Thoracic aorta (tissue), 2 donors: ENCODE results near the gene TMEM62. TPM values are rescaled to one million over a fixed set of nuclear protein-coding genes. Genes with fewer than 3 reads are reported as not detected.

ENCODE experiments used
- ATAC-seq: fragments of 150-250 bp; one replicate; pipeline ENCODE4 v1.8.0; 2017; ENCODE audit warnings: low read depth; ENCODE audit not compliant: insufficient number of reproducible peaks, low FRiP score
- DNase-seq: peaks from one replicate; pipeline ENCODE4 v3.0.0-alpha.2; 2020; ENCODE audit warnings: low spot score
- H3K27ac ChIP-seq, 2 donors: fragments of 200-600 bp; sonication (generic); 1 replicate in 1 of 2; 2 replicates in 1 of 2; pipeline ENCODE4 v1.5.1; 2016; ENCODE audit warnings: mild to moderate bottlenecking in 2 of 2, moderate library complexity in 2 of 2
- H3K27me3 ChIP-seq: fragments of 200-600 bp; sonication (generic); replicated peaks from 2 replicates; pipeline ENCODE4 v1.6.0; 2016; ENCODE audit warnings: mild to moderate bottlenecking; ENCODE audit not compliant: insufficient read depth
- H3K36me3 ChIP-seq: fragments of 200-600 bp; sonication (generic); one replicate; pipeline ENCODE4 v1.5.1; 2016
- H3K4me1 ChIP-seq, 2 donors: fragments of 200-600 bp; sonication (generic); 1 replicate in 1 of 2; 2 replicates in 1 of 2; pipeline versions ENCODE4 v1.5.1 to v1.6.0; 2016; ENCODE audit warnings: low read depth in 2 of 2, mild to moderate bottlenecking in 1 of 2; ENCODE audit not compliant: control insufficient read depth in 1 of 2
- H3K4me3 ChIP-seq: fragments of 200-600 bp; sonication (generic); 2 replicates; pipeline ENCODE4 v1.5.1; 2016; ENCODE audit warnings: mild to moderate bottlenecking
- H3K9me3 ChIP-seq: fragments of 200-600 bp; sonication (generic); 2 replicates; pipeline ENCODE4 v1.5.1; 2016
- total RNA-seq, 2 donors: library from RNA; depleted of rRNA; stranded (reverse); fragments of >200 nt; gene quantifications; one replicate each; pipeline versions ENCODE4 v1.1.0 to v1.2.3, GENCODE V29; 2016
- TF ChIP-seq, protein P1 (sequence below): fragments of 200-600 bp; sonication (generic); IDR thresholded peaks from one replicate; pipeline ENCODE4 v1.5.1; 2019; ENCODE audit warnings: antibody characterized with exemption

The TMEM62 gene
- total RNA-seq, 2 donors from 2014 or later, result 22.5 to 51.1 TPM

DNA sequence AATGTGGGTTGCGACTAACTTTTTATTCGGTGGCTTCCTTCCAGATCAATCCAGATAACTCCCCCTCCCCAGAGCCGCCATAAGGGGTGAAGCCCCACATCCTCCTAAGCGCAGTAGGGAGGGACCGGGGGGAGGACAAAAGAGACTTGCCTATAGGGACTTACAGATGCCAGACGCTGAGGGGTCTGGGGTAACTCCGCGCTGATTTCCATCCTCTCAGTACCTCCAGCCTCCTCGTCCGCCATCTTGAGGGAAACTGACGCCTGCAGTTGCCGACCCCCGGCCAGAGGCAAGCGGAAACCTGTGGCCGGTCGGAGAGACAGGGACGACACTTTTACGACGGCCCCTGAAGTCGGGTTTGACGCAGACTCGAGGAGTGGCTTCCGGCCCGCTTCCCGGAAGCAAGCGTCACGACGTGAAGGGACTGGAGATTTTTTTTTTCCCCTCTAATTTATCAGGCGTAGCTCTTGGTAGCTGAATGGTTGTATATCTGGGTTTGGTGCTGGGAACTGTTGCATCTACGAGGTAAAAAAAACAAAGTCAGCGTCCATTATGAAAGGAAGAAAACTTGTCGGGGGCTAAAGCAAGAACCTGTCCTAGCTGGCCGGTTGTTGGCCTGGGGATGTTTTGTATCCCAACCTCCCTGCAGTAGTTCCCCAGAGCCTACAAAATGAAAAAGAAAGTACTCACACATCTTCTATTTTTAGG is 27.5 kb upstream of the TMEM62 start, which contains the start of gene UBR1:
UBR1 (minus strand) TSS at position 261 of the 708 bp plus-strand sequence; CDS start at position 245, 16 bp downstream.
- H3K9me3 ChIP-seq, result no peaks in the 10 kb centered on the region
- peak; percentile 94 for ATAC-seq
- peaks cover 21 to 25% of the 10 kb centered on the region in 2 donors for H3K4me1 ChIP-seq
- no peaks in the 10 kb centered on the region for H3K36me3 ChIP-seq
- DNase-seq, result peak; percentile 71
- H3K27ac ChIP-seq, result peak within 1 kb of the TSS; percentile 88 to 97
- no peaks in the 10 kb centered on the region for H3K27me3 ChIP-seq
- peak within 1 kb of the TSS; percentile 97 for H3K4me3 ChIP-seq
- TF ChIP-seq, protein P1, sequence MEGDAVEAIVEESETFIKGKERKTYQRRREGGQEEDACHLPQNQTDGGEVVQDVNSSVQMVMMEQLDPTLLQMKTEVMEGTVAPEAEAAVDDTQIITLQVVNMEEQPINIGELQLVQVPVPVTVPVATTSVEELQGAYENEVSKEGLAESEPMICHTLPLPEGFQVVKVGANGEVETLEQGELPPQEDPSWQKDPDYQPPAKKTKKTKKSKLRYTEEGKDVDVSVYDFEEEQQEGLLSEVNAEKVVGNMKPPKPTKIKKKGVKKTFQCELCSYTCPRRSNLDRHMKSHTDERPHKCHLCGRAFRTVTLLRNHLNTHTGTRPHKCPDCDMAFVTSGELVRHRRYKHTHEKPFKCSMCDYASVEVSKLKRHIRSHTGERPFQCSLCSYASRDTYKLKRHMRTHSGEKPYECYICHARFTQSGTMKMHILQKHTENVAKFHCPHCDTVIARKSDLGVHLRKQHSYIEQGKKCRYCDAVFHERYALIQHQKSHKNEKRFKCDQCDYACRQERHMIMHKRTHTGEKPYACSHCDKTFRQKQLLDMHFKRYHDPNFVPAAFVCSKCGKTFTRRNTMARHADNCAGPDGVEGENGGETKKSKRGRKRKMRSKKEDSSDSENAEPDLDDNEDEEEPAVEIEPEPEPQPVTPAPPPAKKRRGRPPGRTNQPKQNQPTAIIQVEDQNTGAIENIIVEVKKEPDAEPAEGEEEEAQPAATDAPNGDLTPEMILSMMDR, result no peak

DNA sequence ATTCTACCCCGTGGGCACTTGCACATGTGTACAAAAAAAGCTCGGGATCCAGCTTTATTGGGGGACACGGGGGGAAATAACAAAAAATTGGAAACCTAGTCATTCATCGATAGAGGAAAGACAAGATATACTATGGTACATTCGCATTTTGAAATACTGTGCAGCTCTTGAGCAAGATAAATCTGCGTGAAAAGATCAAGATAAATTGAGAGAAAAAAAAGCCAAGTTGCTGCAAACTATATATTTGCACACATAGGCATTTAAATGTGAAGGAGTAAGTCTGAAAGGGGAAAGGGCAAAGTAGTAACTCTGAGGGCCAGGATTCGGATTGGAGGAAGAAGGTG is 26.9 kb upstream of the TMEM62 start:
- TF ChIP-seq, protein P1, result no peak
- Histone ChIP-seq H3K4me3 (peak overlapping the region; percentile 97), H3K36me3 (no peaks in the 10 kb centered on the region), H3K9me3 (no peaks in the 10 kb centered on the region), H3K4me1 (peaks cover 21 to 25% of the 10 kb centered on the region in 2 donors), H3K27me3 (no peaks in the 10 kb centered on the region), H3K27ac (peak overlapping the region; percentile 88 to 97)
- no peak for ATAC-seq
- DNase-seq, result no peak

DNA sequence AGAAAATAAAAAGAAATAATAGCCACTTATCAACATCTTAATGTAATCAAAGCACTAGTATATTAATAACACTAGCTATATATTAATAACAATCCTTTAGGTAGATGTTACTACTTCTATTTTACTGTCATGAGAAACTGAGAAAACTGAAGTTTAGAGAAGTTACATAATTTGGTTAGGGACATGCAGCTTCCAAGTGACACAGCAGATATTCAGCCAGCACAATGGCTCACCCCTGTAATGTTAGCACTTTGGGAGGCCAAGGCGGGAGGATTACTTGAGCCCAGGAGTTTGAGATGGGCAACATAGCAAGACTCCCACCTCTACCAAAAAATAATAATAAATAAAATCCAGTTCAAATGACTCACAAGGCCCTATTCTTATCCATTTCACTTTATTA is 25.6 kb upstream of the TMEM62 start:
- ATAC-seq, result no peak
- Histone ChIP-seq H3K27ac (no peak overlapping the region), H3K4me3 (no peak overlapping the region), H3K4me1 (peaks cover 19 to 25% of the 10 kb centered on the region in 2 donors), H3K9me3 (no peaks in the 10 kb centered on the region), H3K27me3 (no peaks in the 10 kb centered on the region), H3K36me3 (no peaks in the 10 kb centered on the region)
- TF ChIP-seq, protein P1, result no peak
- DNase-seq, result no peak

DNA sequence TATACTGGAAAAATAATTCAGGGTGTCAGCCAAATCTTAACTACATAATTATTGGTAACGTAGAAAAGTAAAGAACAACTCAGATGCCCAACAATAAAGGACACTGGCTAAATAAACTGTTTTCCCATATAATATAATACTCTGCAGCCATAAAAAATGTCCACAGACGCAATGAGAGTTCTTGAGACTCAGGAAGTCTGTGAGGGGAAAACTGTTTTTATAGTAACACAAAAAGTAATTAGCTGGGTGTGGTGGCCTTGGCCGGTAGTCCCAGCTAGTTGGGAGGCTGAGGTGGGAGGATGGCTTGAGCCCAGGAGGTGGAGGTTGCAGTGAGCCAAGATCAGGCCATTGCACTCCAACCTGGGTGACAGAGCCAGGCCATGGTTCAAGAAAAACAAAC is 22.0 kb upstream of the TMEM62 start:
- peaks cover 0 to 5% of the 10 kb centered on the region in 2 donors for H3K4me1 ChIP-seq
- ATAC-seq (no peak), DNase-seq (no peak)
- no peak overlapping the region for H3K27ac ChIP-seq
- H3K27me3 ChIP-seq, result no peaks in the 10 kb centered on the region
- H3K9me3 ChIP-seq, result no peaks in the 10 kb centered on the region
- TF ChIP-seq, protein P1, result no peak
- no peak overlapping the region for H3K4me3 ChIP-seq
- no peaks in the 10 kb centered on the region for H3K36me3 ChIP-seq

DNA sequence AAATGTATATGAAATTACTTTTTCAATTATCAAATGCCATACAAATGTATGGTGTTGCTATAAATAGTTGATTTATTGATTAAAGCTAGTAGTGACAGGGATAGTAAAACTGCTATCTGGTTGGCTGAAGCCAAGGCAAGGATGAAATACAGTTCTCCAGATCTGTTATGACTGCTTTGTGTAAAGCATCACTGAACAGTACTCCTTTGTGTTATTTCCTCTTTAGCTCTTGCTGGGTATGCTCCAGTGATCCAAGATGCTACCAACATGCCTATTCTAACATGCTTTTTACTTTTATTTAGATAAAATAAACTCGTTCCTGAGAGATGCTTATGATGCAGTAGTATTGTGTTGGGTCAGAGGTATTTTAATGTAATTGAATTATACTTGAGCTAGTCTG is 15.1 kb upstream of the TMEM62 start:
- Histone ChIP-seq H3K9me3 (no peaks in the 10 kb centered on the region), H3K4me3 (no peak overlapping the region), H3K36me3 (no peaks in the 10 kb centered on the region), H3K27ac (no peak overlapping the region), H3K4me1 (peaks cover 0 to 7% of the 10 kb centered on the region in 2 donors), H3K27me3 (no peaks in the 10 kb centered on the region)
- TF ChIP-seq, protein P1, result no peak
- ATAC-seq (no peak), DNase-seq (no peak)
